Measurements from ENCODE around the gene BET1L. TPM values are rescaled to one million over a fixed set of nuclear protein-coding genes. Genes with fewer than 3 reads are reported as not detected.

Gene BET1L
- total and polyA plus RNA-seq, 2 experiments from 2014 or later = 19.5 to 22.8 TPM

DNA sequence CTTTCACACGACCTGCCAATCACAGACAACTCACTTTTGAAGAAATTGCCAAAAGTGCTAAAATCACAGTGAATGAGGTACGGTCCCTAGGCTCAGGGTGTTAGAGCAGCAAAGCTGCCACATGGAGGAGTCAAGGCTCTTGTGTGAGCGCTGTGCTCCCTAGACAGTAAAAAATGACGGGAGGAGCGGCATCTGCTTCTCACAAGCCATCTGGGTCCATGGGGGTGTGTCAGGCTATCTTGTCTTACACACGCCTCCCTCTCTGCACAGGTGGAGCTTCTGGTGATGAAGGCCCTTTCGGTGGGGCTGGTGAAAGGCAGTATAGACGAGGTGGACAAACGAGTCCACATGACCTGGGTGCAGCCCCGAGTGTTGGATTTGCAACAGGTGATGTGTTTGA, 44.4 kb upstream of the BET1L start:
- Mint-ChIP-seq H3K9me3 (no peaks in the 10 kb centered on the region), H3K4me3 (no peak overlapping the region; the same call in 2 of the 3 replicates), H3K27me3 (ENCODE audit: insufficient read depth, low read depth, poor library complexity) (peaks cover 1% of the 10 kb centered on the region), H3K4me1 (no peaks in the 10 kb centered on the region; the same call in none of the 3 replicates), H3K36me3 (ENCODE audit: low read depth) (peaks cover 62% of the 10 kb centered on the region), H3K27ac (no peak overlapping the region)
- no peak for DNase-seq (ENCODE audit: low spot score)
- H3K36me3 ChIP-seq (ENCODE audit: insufficient read depth) = peaks cover 28% of the 10 kb centered on the region
- H3K9me2 ChIP-seq (ENCODE audit: insufficient read depth) = peaks cover 4% of the 10 kb centered on the region; the same call in 1 of the 2 replicates
- H4K20me1 ChIP-seq (replicated peaks; ENCODE audit: insufficient read depth) = no peaks in the 10 kb centered on the region
- H3K27ac ChIP-seq (ENCODE audit: low read depth) = peak overlapping the region; percentile 66; the same call in 1 of the 2 replicates
- no peak overlapping the region for H3K4me2 ChIP-seq
- TF ChIP-seq REST (IDR thresholded peaks at IDR 0.05; ENCODE audit: unreplicated experiment) (no peak), EZH2phosphoT487 (IDR thresholded peaks at IDR 0.05; ENCODE audit: unreplicated experiment) (no peak), NANOG (IDR thresholded peaks at IDR 0.05; ENCODE audit: borderline replicate concordance) (no peak), POLR2AphosphoS5 (IDR thresholded peaks at IDR 0.05; ENCODE audit: low read depth) (no peak)
- TF ChIP-seq, protein P1, sequence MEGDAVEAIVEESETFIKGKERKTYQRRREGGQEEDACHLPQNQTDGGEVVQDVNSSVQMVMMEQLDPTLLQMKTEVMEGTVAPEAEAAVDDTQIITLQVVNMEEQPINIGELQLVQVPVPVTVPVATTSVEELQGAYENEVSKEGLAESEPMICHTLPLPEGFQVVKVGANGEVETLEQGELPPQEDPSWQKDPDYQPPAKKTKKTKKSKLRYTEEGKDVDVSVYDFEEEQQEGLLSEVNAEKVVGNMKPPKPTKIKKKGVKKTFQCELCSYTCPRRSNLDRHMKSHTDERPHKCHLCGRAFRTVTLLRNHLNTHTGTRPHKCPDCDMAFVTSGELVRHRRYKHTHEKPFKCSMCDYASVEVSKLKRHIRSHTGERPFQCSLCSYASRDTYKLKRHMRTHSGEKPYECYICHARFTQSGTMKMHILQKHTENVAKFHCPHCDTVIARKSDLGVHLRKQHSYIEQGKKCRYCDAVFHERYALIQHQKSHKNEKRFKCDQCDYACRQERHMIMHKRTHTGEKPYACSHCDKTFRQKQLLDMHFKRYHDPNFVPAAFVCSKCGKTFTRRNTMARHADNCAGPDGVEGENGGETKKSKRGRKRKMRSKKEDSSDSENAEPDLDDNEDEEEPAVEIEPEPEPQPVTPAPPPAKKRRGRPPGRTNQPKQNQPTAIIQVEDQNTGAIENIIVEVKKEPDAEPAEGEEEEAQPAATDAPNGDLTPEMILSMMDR (conservative IDR thresholded peaks at IDR 0.05; ENCODE audit: low read depth in 2 of 2) = peak in 1 of 2 experiments; percentile 16; a peak in 1 of 4 replicates
- peaks cover 16% of the 10 kb centered on the region for H3F3A ChIP-seq (replicated peaks; ENCODE audit: low read depth)
- peak; percentile 33; the same call in 2 of the 3 replicates for ATAC-seq
- no peaks in the 10 kb centered on the region for H3K27me3 ChIP-seq (ENCODE audit: insufficient read depth)
- no peaks in the 10 kb centered on the region for H3K4me1 ChIP-seq (ENCODE audit: insufficient read depth)
- H3K79me2 ChIP-seq (replicated peaks; ENCODE audit: insufficient read depth) = no peaks in the 10 kb centered on the region
- no peak overlapping the region for H3K4me3 ChIP-seq
- no peak overlapping the region for H2AFZ ChIP-seq

GRCh38 chr11:250740-251299, 43.6 kb upstream of the BET1L start:
- H4K20me1 ChIP-seq (replicated peaks; ENCODE audit: insufficient read depth) = no peaks in the 10 kb centered on the region
- H3K9me2 ChIP-seq (ENCODE audit: insufficient read depth) = peaks cover 4% of the 10 kb centered on the region; the same call in 1 of the 2 replicates
- Mint-ChIP-seq H3K4me1 (no peaks in the 10 kb centered on the region; the same call in none of the 3 replicates), H3K4me3 (no peak overlapping the region), H3K36me3 (ENCODE audit: low read depth) (peaks cover 69% of the 10 kb centered on the region), H3K27me3 (ENCODE audit: insufficient read depth, low read depth, poor library complexity) (peaks cover 1% of the 10 kb centered on the region), H3K9me3 (no peaks in the 10 kb centered on the region), H3K27ac (no peak overlapping the region)
- DNase-seq (ENCODE audit: low spot score) = peak; percentile 85
- H2AFZ ChIP-seq = no peak overlapping the region
- H3K27ac ChIP-seq (ENCODE audit: low read depth) = peak overlapping the region; percentile 70
- peaks cover 36% of the 10 kb centered on the region for H3K36me3 ChIP-seq (ENCODE audit: insufficient read depth)
- no peaks in the 10 kb centered on the region for H3K27me3 ChIP-seq (ENCODE audit: insufficient read depth)
- no peak overlapping the region for H3K4me3 ChIP-seq
- no peaks in the 10 kb centered on the region for H3K79me2 ChIP-seq (replicated peaks; ENCODE audit: insufficient read depth)
- H3F3A ChIP-seq (replicated peaks; ENCODE audit: low read depth) = peaks cover 16% of the 10 kb centered on the region
- no peaks in the 10 kb centered on the region for H3K4me1 ChIP-seq (ENCODE audit: insufficient read depth)
- ATAC-seq = peak; percentile 99
- no peak overlapping the region for H3K4me2 ChIP-seq
- TF ChIP-seq, protein P1 (conservative IDR thresholded peaks at IDR 0.05; ENCODE audit: low read depth in 2 of 2) = peak; percentile 89 to 96
- no peak for TF ChIP-seq NANOG (IDR thresholded peaks at IDR 0.05; ENCODE audit: borderline replicate concordance)
- no peak for TF ChIP-seq STAT1 (IDR thresholded peaks at IDR 0.05; ENCODE audit: unreplicated experiment)
- no peak for TF ChIP-seq EZH2phosphoT487 (IDR thresholded peaks at IDR 0.05; ENCODE audit: unreplicated experiment)
